Activated T-cell treated with anti-CD3 and anti-CD28 coated beads for 1 hour (primary cell): ENCODE data around the gene AP2A2.

Experiments used
- DNase-seq: peaks from one replicate; pipeline ENCODE4 v3.0.0-alpha.2; 2020; ENCODE audit warnings: low read depth

AP2A2 gene

GRCh38 chr11:1059759-1060158 lies 134.1 kb downstream of the AP2A2 start:
- DNase-seq = no peak

GRCh38 chr11:1060410-1060809 lies 134.7 kb downstream of the AP2A2 start:
- no peak for DNase-seq

- no peak for DNase-seq
Observed at GRCh38 chr11:1060852-1061616, 135.4 kb downstream of the AP2A2 start.
